ENCODE results near the gene CLEC7A.

The CLEC7A gene

GRCh38 chr12:10088955-10089900 is 40.8 kb downstream of the CLEC7A start:
- no peak for DNase-seq

GRCh38 chr12:10088031-10088430 is 42.0 kb downstream of the CLEC7A start:
- DNase-seq: no peak

DNA sequence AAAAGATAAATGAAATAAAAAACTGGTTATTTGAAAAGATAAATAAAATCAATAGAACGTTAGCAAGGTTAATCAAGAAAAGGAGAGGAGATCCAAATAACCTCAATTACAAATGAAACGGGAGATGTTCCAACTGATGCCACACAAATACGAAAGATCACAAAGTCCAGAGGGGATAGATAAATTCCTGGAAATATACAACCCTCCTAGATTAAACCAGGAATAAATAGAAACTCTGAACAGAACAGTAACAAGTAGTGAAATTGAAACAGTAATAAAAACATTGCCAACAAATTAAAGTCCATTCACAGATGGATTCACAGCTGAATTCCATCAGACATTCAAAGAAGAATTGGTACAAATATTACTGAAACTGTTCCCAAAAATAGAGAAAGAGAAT is 43.6 kb downstream of the CLEC7A start:
- no peak for DNase-seq

DNA sequence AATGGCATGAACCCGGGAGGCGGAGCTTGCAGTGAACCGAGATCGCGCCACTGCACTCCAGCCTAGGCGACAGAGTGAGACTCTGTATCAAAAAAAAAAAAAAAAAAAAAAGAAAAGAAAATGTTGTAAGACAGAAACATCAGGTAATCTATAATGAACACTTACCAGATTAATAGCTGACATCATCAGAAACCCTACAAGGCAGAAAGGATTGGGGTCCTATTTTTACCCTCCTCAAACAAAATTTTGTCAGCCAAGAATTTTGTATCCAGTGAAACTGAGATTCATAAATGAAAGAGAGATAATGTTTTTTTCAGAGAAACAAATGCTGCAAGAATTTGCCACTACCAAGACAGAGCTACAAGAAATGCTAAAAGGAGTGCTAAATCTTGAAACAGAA is 45.3 kb downstream of the CLEC7A start:
- DNase-seq: no peak

DNA sequence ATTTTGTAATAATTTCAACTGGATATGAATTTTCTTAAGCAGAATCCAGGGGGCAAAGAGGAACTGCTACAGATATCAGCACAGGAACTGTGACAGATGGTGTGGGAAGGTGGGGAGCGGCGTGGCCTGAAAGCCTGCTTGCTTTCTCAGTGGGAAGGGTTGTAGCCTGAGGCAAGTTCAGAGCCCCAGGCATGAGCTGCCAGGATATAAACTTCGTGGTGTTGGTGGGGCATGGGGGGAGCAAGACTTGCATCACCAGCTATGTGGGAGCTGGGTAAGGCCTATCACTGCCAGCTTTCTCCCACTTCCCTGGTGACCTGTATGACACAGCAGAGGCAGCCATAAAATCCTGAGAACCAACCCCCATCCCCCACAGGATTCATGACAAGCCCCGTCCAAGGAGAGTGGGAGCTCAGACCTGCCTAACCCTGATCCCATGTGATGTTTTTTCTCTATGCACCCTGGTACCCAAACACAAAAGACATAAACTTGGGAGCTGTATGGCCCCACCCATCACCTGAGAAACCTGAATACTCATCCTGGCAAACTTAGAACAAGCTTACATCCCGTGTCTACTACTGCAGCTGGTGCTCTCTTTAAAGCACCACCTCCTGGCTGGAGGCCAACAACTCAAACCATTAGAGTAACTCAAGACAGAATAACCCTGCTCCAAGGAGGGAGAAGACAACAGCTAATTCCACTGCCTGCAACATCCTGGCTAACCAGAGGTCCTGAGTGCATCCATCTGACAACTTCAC is 47.7 kb downstream of the CLEC7A start:
- no peak for DNase-seq

- no peak for DNase-seq
These were observed 54.5 kb downstream of the CLEC7A start for GRCh38 chr12:10075451-10075850.

DNA sequence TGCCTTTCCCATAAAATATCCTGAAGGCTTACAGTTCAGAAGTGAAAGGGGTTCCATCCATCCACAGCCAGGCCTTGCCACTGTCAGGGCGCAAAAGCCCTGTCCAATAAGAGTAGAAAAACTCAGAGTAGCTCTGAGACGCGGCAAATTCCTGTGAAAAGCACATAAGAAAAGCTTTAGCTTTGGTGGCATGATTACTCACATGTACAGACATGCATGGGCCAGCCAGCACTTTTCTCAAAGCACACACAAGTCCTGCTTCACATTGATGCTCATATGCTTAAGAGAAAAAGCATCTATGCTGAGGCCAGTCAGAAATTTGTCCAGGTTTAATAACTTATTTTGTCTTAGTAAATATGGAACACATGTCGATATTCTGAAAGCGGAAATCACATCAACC is 56.7 kb downstream of the CLEC7A start:
- DNase-seq: no peak

DNA sequence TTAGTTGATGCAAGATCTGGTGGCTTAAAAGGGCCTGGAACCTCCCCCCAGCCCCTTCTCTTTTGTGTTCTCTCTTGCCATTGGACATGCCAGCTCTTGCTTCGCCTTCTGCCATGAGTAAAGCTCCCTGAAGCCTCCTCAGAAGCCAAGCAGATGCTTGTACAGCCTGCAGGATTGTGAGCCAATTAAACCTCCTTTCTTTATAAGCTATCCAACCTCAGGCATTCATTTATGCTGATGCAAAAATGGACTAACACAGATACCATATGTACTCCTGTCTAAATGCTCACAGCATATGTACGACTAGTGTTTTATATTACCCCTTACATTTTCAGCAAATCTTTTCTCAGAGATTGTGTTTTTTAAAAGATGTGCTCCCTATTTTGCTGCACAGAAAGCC is 57.9 kb downstream of the CLEC7A start:
- no peak for DNase-seq

GRCh38 chr12:10070380-10070779 is 59.6 kb downstream of the CLEC7A start:
- DNase-seq: no peak

DNA sequence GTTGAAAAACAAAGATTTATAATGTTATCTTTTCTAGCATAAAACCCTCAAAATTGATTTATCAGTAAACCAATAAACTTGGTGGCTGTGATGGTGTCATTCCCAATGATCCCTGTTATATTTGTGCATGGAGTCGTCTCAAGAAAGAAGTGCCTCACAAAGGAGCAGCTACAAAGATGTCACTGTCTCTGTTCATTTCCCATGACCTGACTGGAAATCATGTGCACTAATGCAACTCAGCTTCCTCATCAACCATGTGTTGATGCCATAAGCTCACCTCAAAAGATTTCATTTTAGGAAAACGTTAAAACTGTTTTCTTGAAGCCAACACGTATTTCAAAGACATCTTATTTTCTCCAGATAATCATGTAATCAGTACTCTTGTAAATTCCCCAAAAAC is 60.0 kb downstream of the CLEC7A start:
- no peak for DNase-seq

DNA sequence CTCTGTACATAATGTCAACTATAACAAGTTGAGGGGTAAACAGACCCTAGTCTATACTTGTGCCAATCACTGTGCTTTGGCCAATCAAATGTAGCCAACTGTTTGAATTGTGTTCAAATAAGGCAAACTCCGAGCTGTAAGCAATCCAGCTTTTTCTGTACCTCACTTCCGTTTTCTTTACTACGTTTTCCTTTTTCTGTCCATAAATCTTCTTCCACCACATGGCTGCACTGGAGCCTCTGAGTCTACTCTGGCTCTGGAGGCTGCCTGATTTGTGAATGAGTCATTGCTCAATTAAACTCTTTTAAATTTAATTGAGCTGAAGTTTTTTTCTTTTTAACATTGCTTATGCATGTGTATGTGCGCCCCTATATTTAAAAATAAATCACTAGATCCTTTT is 60.9 kb downstream of the CLEC7A start:
- no peak for DNase-seq

GRCh38 chr12:10068644-10069043 is 61.4 kb downstream of the CLEC7A start:
- DNase-seq: no peak

DNA sequence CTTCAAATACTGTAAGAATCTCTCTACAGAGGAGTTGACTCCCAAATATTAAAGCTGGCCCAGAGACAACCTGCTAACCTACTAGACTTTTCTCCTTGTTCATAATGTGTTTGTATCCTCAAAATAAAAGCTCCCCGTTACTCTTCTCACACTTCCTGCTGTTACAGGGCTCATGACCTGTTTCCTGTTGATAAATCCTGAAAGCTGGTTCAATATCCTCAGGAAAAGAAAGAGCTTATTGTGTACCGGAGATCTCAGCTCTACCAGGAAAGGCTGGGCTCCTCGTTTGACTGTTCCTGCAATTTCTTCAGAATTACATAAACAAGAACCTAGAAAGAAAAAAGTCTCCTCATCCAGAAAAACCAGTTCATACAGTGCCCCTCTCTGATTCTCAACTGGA is 62.1 kb downstream of the CLEC7A start:
- DNase-seq: no peak

DNA sequence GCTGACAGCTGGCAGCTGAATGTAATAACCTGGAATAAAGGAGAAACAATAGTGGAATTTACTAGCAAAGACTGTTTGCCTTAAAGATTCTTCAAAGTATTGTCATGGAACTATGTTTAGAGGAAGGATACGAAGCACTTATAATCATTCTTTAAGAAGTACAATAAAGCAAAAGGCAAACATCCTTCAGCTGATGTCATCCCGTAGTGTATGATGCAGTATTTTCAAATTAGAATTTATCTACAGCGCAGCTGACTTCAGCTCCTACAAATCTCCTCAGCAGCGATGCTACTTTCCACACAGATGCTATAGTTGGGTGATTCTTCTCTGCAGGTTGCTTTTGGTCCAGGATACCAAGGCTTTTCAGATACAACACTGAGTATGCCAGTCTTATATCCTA is 62.7 kb downstream of the CLEC7A start:
- DNase-seq: no peak

Measured in NCI-H1092 treated with DMSO at 0.1 percent for 48 hours (cell line).